Measurements from ENCODE around the gene GPD1.
A peak's percentile ranks its signal among the peaks of the same experiment; 100 is the strongest.
"Not testable (repeated sequence)": the region's sequence is repeated elsewhere in the genome, so short reads cannot be mapped to it uniquely, and the experiment has no call there.

Gene GPD1

GRCh38 chr12:50083301-50083700 lies 20.5 kb upstream of the GPD1 start:
- Mint-ChIP-seq H3K36me3 (ENCODE audit: low read depth) (peaks cover under 1% of the 10 kb centered on the region), H3K27ac (peak overlapping the region; percentile 75), H3K9me3 (no peaks in the 10 kb centered on the region), H3K4me1 (ENCODE audit: low read depth) (peaks cover 21% of the 10 kb centered on the region), H3K27me3 (ENCODE audit: low read depth) (no peaks in the 10 kb centered on the region), H3K4me3 (peak overlapping the region; percentile 76)

DNA sequence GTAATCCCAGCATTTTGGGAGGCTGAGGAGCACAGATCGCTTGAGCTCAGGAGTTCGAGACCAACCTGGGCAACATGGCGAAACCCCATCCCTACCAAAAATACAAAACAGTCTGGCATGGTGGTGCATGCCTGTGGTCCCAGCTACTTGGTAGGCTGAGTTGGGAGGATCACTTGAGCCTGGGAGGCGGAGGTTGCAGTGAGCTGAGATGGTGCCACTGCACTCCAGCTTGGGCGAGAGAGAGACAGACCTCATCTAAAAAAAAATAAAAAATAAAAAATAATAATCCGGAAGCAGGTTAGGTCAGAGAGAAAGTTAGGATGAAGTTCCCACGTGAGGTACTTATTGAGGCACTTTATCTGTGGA lies 19.4 kb upstream of the GPD1 start:
- H3K36me3 Mint-ChIP-seq (ENCODE audit: low read depth); H3K9me3 Mint-ChIP-seq; H3K27me3 Mint-ChIP-seq (ENCODE audit: low read depth): not testable (repeated sequence)
- peaks cover 21% of the 10 kb centered on the region for H3K4me1 Mint-ChIP-seq (ENCODE audit: low read depth)
- H3K27ac Mint-ChIP-seq, result peak overlapping the region; percentile 94
- H3K4me3 Mint-ChIP-seq, result peak overlapping the region; percentile 90

- Mint-ChIP-seq H3K27ac (peak within 1 kb of the TSS; percentile 94), H3K9me3 (no peaks in the 10 kb centered on the region), H3K4me3 (peak within 1 kb of the TSS; percentile 90), H3K27me3 (ENCODE audit: low read depth) (no peaks in the 10 kb centered on the region), H3K36me3 (ENCODE audit: low read depth) (peaks cover 9% of the 10 kb centered on the region), H3K4me1 (ENCODE audit: low read depth) (peaks cover 21% of the 10 kb centered on the region)
Observed at GRCh38 chr12:50084775-50085614, 18.8 kb upstream of the GPD1 start, which contains the start of gene SMARCD1. Gene SMARCD1, plus strand, starts transcription at chr12:50085342. Its CDS starts 28 bp downstream, at chr12:50085370.

- H3K27ac Mint-ChIP-seq, result peak overlapping the region; percentile 86
- H3K27me3 Mint-ChIP-seq (ENCODE audit: low read depth), result no peaks in the 10 kb centered on the region
- H3K4me1 Mint-ChIP-seq (ENCODE audit: low read depth), result peaks cover 21% of the 10 kb centered on the region
- peaks cover 13% of the 10 kb centered on the region for H3K36me3 Mint-ChIP-seq (ENCODE audit: low read depth)
- no peaks in the 10 kb centered on the region for H3K9me3 Mint-ChIP-seq
- peak overlapping the region; percentile 85 for H3K4me3 Mint-ChIP-seq
Observed at GRCh38 chr12:50085615-50086072, 18.2 kb upstream of the GPD1 start.

DNA sequence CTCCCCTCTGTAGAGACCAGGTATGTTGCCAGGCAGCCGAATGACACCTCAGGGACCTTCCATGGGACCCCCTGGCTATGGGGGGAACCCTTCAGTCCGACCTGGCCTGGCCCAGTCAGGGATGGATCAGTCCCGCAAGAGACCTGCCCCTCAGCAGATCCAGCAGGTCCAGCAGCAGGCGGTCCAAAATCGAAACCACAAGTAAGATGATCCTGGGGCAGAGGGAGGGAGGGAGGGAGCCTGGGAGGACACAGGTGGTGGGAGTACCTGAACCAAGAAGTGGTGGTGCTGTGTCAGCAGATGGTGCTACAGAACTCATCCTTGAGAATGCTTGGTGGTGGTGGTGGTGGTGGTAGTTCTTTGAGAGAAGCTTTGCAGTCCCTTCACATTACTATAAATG lies 17.7 kb upstream of the GPD1 start:
- Mint-ChIP-seq H3K36me3 (ENCODE audit: low read depth) (peaks cover 16% of the 10 kb centered on the region), H3K9me3 (no peaks in the 10 kb centered on the region), H3K4me1 (ENCODE audit: low read depth) (peaks cover 21% of the 10 kb centered on the region), H3K27me3 (ENCODE audit: low read depth) (no peaks in the 10 kb centered on the region), H3K4me3 (peak overlapping the region; percentile 85), H3K27ac (peak overlapping the region; percentile 86)

DNA sequence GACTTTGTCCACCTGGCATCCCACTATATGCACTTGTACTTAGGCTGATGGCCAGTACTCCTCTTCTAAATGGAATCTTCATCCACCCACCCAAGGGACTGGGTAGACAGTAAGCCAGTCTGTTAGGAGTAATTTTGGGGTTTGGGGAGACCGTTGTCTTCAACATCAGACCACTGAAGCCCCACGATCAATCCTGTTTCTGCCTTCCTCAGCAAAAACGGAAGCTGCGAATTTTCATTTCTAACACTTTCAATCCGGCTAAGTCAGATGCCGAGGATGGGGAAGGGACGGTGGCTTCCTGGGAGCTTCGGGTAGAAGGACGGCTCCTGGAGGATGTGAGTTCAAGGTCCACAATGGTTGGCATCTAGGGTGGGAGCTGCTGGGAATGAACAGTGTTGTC lies 16.7 kb upstream of the GPD1 start:
- Mint-ChIP-seq H3K4me3 (peak overlapping the region; percentile 29), H3K36me3 (ENCODE audit: low read depth) (peaks cover 20% of the 10 kb centered on the region), H3K9me3 (no peaks in the 10 kb centered on the region), H3K27me3 (ENCODE audit: low read depth) (no peaks in the 10 kb centered on the region), H3K4me1 (ENCODE audit: low read depth) (peaks cover 21% of the 10 kb centered on the region), H3K27ac (no peak overlapping the region)

DNA sequence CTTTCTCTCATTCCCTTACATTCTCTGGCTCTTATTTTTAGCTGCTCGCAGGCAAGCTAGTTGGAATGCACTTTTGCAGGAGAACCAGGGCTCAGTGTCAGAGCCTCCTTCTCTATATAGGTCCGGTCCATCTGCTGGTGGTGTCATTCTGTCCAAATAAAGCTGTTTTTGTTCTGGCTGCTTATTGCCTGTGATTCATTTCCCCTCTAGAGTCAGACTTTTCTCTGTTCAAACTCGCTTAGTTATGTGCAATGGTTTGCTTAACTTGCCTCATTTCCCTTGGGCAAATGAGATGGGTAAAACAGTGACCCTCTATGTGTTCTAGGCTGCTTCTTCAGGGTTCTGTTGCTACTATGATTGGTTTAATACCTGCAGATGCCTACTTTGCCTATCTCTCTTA lies 15.8 kb upstream of the GPD1 start:
- H3K4me3 Mint-ChIP-seq, result no peak overlapping the region
- H3K27ac Mint-ChIP-seq, result no peak overlapping the region
- peaks cover 21% of the 10 kb centered on the region for H3K4me1 Mint-ChIP-seq (ENCODE audit: low read depth)

GRCh38 chr12:50088577-50089335 lies 15.1 kb upstream of the GPD1 start:
- H3K9me3 Mint-ChIP-seq, result no peaks in the 10 kb centered on the region
- H3K27ac Mint-ChIP-seq, result no peak overlapping the region
- H3K4me1 Mint-ChIP-seq (ENCODE audit: low read depth), result peaks cover 19% of the 10 kb centered on the region
- no peaks in the 10 kb centered on the region for H3K27me3 Mint-ChIP-seq (ENCODE audit: low read depth)
- H3K4me3 Mint-ChIP-seq, result no peak overlapping the region
- peaks cover 21% of the 10 kb centered on the region for H3K36me3 Mint-ChIP-seq (ENCODE audit: low read depth)

More for the DNA sequence above, 15.8 kb upstream of the GPD1 start:
- Mint-ChIP-seq H3K9me3 (no peaks in the 10 kb centered on the region), H3K36me3 (ENCODE audit: low read depth) (peaks cover 20% of the 10 kb centered on the region), H3K27me3 (ENCODE audit: low read depth) (no peaks in the 10 kb centered on the region)

DNA sequence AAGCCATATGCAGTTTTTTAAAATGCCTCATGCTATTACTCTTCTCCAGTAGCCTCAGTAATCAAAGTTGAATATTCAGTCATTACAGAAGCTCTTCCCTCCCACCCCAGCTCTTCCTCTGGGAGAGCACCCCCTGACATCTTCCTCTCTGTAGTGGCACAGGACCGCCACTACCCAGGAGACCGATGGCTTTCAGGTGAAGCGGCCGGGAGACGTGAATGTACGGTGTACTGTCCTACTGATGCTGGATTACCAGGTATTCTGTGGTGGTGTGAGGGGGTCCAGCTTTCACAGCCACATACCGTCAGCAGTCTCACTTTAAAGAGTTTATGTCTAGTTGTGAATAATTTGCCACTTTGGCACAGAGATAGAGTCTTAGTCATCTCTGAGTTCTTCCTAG lies 14.1 kb upstream of the GPD1 start:
- H3K36me3 Mint-ChIP-seq (ENCODE audit: low read depth), result peaks cover 21% of the 10 kb centered on the region
- H3K4me1 Mint-ChIP-seq (ENCODE audit: low read depth), result peaks cover 17% of the 10 kb centered on the region
- no peaks in the 10 kb centered on the region for H3K9me3 Mint-ChIP-seq
- H3K27ac Mint-ChIP-seq, result no peak overlapping the region
- no peak overlapping the region for H3K4me3 Mint-ChIP-seq
- H3K27me3 Mint-ChIP-seq (ENCODE audit: low read depth), result no peaks in the 10 kb centered on the region

GRCh38 chr12:50090391-50090790 lies 13.4 kb upstream of the GPD1 start:
- Mint-ChIP-seq H3K36me3 (ENCODE audit: low read depth) (peaks cover 24% of the 10 kb centered on the region), H3K27me3 (ENCODE audit: low read depth) (no peaks in the 10 kb centered on the region), H3K4me1 (ENCODE audit: low read depth) (peaks cover 17% of the 10 kb centered on the region), H3K27ac (no peak overlapping the region), H3K9me3 (no peaks in the 10 kb centered on the region), H3K4me3 (no peak overlapping the region)

DNA sequence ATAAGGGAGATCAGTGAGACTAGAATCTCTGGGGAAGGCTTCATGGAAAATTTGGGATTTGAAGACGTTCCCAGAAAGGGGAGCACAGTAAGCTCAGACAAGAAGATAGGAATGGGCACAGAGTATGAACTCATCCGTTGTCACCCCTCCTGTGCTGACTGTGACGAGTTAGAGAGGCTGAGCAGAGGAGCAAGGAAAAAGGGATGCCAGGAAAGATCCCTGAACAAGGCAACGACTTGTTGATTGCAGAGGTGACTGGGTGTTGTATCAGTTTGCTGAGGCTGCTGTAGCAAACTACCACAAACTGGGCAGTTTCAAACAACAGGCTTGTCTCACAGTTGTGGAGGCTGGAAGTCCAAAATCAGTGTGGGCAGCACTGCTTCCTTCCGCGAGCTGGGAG lies 5.9 kb upstream of the GPD1 start:
- Mint-ChIP-seq H3K27ac (no peak overlapping the region), H3K9me3 (no peaks in the 10 kb centered on the region), H3K4me3 (no peak overlapping the region), H3K4me1 (ENCODE audit: low read depth) (no peaks in the 10 kb centered on the region), H3K27me3 (ENCODE audit: low read depth) (no peaks in the 10 kb centered on the region), H3K36me3 (ENCODE audit: low read depth) (peaks cover 45% of the 10 kb centered on the region)

DNA sequence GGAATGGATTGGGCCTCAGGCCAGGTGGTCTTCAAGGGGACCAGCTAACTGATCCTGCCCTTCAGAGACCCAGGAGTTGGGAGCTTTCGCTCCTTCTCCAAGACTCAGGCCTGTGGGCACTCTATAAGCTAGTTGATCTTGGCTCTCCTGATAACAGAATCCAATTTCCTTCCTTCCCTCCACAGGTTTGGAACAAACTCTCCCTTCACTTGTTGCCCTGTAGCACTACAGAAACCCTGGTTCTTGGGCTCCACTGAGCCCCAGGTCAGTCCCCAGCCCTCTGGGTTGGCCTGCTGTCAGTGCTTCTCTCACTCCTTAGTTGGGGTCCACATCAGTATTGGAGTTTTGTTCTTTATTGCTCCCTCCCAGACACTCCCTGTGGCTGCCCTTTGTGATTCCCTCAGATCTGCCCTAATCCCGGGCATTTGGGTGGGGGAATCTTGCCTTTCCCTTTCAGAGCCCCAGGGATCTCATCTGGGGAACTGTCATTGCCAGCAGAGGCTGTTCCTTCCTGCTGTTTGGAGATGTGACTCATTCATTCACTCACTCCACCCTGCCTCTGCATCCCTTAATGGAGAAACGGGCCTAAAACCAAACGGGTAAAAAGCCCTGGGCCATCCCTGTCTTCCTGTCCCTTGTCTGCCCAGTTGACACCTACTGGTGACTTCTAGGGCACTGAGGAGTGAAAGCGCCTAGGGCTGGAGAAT lies 4.4 kb upstream of the GPD1 start:
- Mint-ChIP-seq H3K27ac (no peak overlapping the region), H3K36me3 (ENCODE audit: low read depth) (peaks cover 43% of the 10 kb centered on the region), H3K4me1 (ENCODE audit: low read depth) (no peaks in the 10 kb centered on the region), H3K9me3 (no peaks in the 10 kb centered on the region), H3K4me3 (no peak overlapping the region), H3K27me3 (ENCODE audit: low read depth) (no peaks in the 10 kb centered on the region)

- no peaks in the 10 kb centered on the region for H3K4me1 Mint-ChIP-seq (ENCODE audit: low read depth)
- no peaks in the 10 kb centered on the region for H3K27me3 Mint-ChIP-seq (ENCODE audit: low read depth)
- H3K4me3 Mint-ChIP-seq, result no peak overlapping the region
- H3K27ac Mint-ChIP-seq, result no peak overlapping the region
- H3K9me3 Mint-ChIP-seq, result no peaks in the 10 kb centered on the region
- peaks cover 39% of the 10 kb centered on the region for H3K36me3 Mint-ChIP-seq (ENCODE audit: low read depth)
Observed at GRCh38 chr12:50100561-50100960, 3.2 kb upstream of the GPD1 start.

- peaks cover 28% of the 10 kb centered on the region for H3K36me3 Mint-ChIP-seq (ENCODE audit: low read depth)
- no peaks in the 10 kb centered on the region for H3K9me3 Mint-ChIP-seq
- no peak overlapping the region for H3K27ac Mint-ChIP-seq
- no peaks in the 10 kb centered on the region for H3K27me3 Mint-ChIP-seq (ENCODE audit: low read depth)
- no peak overlapping the region for H3K4me3 Mint-ChIP-seq
- no peaks in the 10 kb centered on the region for H3K4me1 Mint-ChIP-seq (ENCODE audit: low read depth)
Observed at GRCh38 chr12:50101663-50102062, 2.1 kb upstream of the GPD1 start.
